HepG2 (cell line): Measurements from ENCODE around the gene NATD1. TPM values are rescaled to one million over a fixed set of nuclear protein-coding genes. Genes with fewer than 3 reads are reported as not detected.
A peak's percentile ranks its signal among the peaks of the same experiment; 100 is the strongest.

ENCODE experiments used
- ATAC-seq: fragments of 200-7000 bp; cut with Tn5 transposase; 3 replicates; pipeline ENCODE4 v1.9.1; 2020; ENCODE audit warnings: mild to moderate bottlenecking, moderate library complexity
- BruUV-seq: library from RNA; stranded (reverse); fragments of 400-500 nt; replicated peaks from 2 replicates; lab custom pipeline; 2021; lab: Mats Ljungman, UMichigan
- CTCF ChIA-PET: fragments of 300-600 bp; formaldehyde crosslinking; extraction: SDS; loops from one replicate; lab custom pipeline; 2021; ENCODE audit warnings: low total read pairs, inconsistent platforms, low intra/inter-chr PET ratio; lab: Yijun Ruan, JAX
- POLR2A ChIA-PET: fragments of 350-600 bp; sonication (Branson Sonifier 250); formaldehyde crosslinking; loops from one replicate; lab custom pipeline; 2020; ENCODE audit warnings: antibody characterized with exemption, inconsistent platforms; lab: Yijun Ruan, JAX
- DNase-seq: peaks from one replicate; pipeline ENCODE4 v3.0.0-alpha.2; 2015; ENCODE audit warnings: low spot score
- FAIRE-seq: peaks from 3 replicates; lab custom pipeline; 2011; peaks lifted over from hg19 to GRCh38; lab: Jason Lieb, UNC
- H2AFZ ChIP-seq: one replicate; pipeline ENCODE4 v1.6.1; 2011; ENCODE audit warnings: low read length, inconsistent platforms
- H3K27ac ChIP-seq: fragments of 300-600 bp; 3 replicates; pipeline ENCODE4 v1.8.0; 2011; ENCODE audit warnings: mixed run types, mild to moderate bottlenecking, mixed read lengths, low read length, inconsistent platforms; ENCODE audit not compliant: insufficient read depth; ENCODE audit errors: extremely low read length
- H3K27me3 ChIP-seq, 2 experiments: fragments of 200-600 bp in 1 of 2; 2 replicates in 1 of 2; 3 replicates in 1 of 2; pipeline versions ENCODE4 v1.6.0 to v1.8.0; 2011; ENCODE audit warnings: low read length in 2 of 2, mild to moderate bottlenecking in 2 of 2, moderate library complexity in 2 of 2, inconsistent platforms in 1 of 2; ENCODE audit not compliant: insufficient read depth in 2 of 2, control insufficient read depth in 1 of 2
- H3K36me3 ChIP-seq, 2 experiments: fragments of 200-600 bp in 1 of 2; replicated peaks in 1 of 2; 2 replicates in 1 of 2; 3 replicates in 1 of 2; pipeline versions ENCODE4 v1.5.1 to v1.8.0; 2011; ENCODE audit warnings: low read length in 2 of 2, inconsistent platforms in 1 of 2; ENCODE audit not compliant: insufficient read depth in 2 of 2, control insufficient read depth in 1 of 2
- H3K4me1 ChIP-seq: 2 replicates; pipeline ENCODE4 v1.5.1; 2012; ENCODE audit warnings: low read length, inconsistent platforms; ENCODE audit not compliant: insufficient read depth
- H3K4me2 ChIP-seq: 2 replicates; pipeline ENCODE4 v1.6.0; 2011; ENCODE audit warnings: low read depth, low read length, inconsistent platforms
- H3K4me3 ChIP-seq, 3 experiments: fragments of 200-600 bp in 1 of 3; sonication (generic), shearing (Covaris generic) in 1 of 3; replicated peaks in 1 of 3; 2 replicates each; pipeline ENCODE4 v1.5.1; 2011 to 2016; ENCODE audit warnings: low read length in 3 of 3, inconsistent platforms in 2 of 3, low read depth in 2 of 3, mild to moderate bottlenecking in 2 of 3, control low read depth in 1 of 3, mixed read lengths in 1 of 3; ENCODE audit not compliant: insufficient read depth in 1 of 3
- H3K79me2 ChIP-seq: one replicate; pipeline ENCODE4 v1.6.1; 2011; ENCODE audit warnings: low read length, inconsistent platforms; ENCODE audit not compliant: insufficient read depth
- H3K9ac ChIP-seq: 2 replicates; pipeline ENCODE4 v1.6.0; 2011; ENCODE audit warnings: mild to moderate bottlenecking, low read depth, low read length, inconsistent platforms; ENCODE audit not compliant: insufficient read depth
- H3K9me3 ChIP-seq: 2 replicates; pipeline ENCODE4 v1.5.1; 2012; ENCODE audit warnings: mild to moderate bottlenecking, low read length
- H4K20me1 ChIP-seq: 2 replicates; pipeline ENCODE4 v1.6.0; 2011; ENCODE audit warnings: inconsistent platforms, mild to moderate bottlenecking, low read length, moderate library complexity; ENCODE audit not compliant: insufficient read depth
- ADNP ChIP-seq: sonication (generic); formaldehyde crosslinking; IDR thresholded peaks from 2 replicates; pipeline ENCODE4 v1.4.0; 2020; ENCODE audit warnings: missing genetic modification reagents
- AGO2 ChIP-seq: fragments of 200-400 bp; formaldehyde crosslinking; optimal IDR thresholded peaks from 2 replicates; pipeline ENCODE3; 2017; ENCODE audit warnings: mild to moderate bottlenecking, low read depth, low read length, moderate library complexity
- EED ChIP-seq: sonication (generic); formaldehyde crosslinking; IDR thresholded peaks from 2 replicates; pipeline ENCODE4 v1.5.0; 2020; ENCODE audit warnings: mild to moderate bottlenecking, missing genetic modification reagents
- FOXP4 ChIP-seq: sonication (generic); formaldehyde crosslinking; IDR thresholded peaks from 2 replicates; pipeline ENCODE4 v1.4.0; 2020; ENCODE audit warnings: missing genetic modification reagents
- TERF1 ChIP-seq: sonication (generic); formaldehyde crosslinking; IDR thresholded peaks from 2 replicates; pipeline ENCODE4 v1.8.0; 2022; ENCODE audit warnings: mild to moderate bottlenecking, missing genetic modification reagents, moderate library complexity
- U2AF2 ChIP-seq: fragments of 200-400 bp; formaldehyde crosslinking; IDR thresholded peaks from 2 replicates; pipeline ENCODE4 v1.6.1; 2017; ENCODE audit warnings: low read depth, mild to moderate bottlenecking, low read length
- ZHX2 ChIP-seq, 2 experiments: sonication (generic) in 1 of 2; formaldehyde crosslinking in 1 of 2; IDR thresholded peaks; 2 replicates each; pipeline versions ENCODE4 v1.6.1 to v1.9.0; 2014 to 2022; ENCODE audit warnings: antibody characterized with exemption in 1 of 2, borderline replicate concordance in 1 of 2, inconsistent platforms in 1 of 2, low read depth in 1 of 2, missing genetic modification reagents in 1 of 2
- ZMYM3 ChIP-seq: sonication (generic); formaldehyde crosslinking; IDR thresholded peaks from 2 replicates; pipeline ENCODE4 v1.5.1; 2020; ENCODE audit warnings: mild to moderate bottlenecking, missing genetic modification reagents
- ZNF768 ChIP-seq: sonication (generic); formaldehyde crosslinking; IDR thresholded peaks from 2 replicates; pipeline ENCODE4 v1.4.0; 2020; ENCODE audit warnings: missing genetic modification reagents
- WGBS: methylation state at CpG from one replicate; pipeline ENCODE4 v1.1.6; 2017; ENCODE audit warnings: low lambda C conversion rate; 5-methylcytosine and 5-hydroxymethylcytosine counted together
- in situ Hi-C: cut with HindIII; loops from 2 replicates; pipeline ENCODE4 v1.10.0; 2017; ENCODE audit warnings: low pct_unique_long_range_greater_than_20kb; ENCODE audit not compliant: extremely low pct_ligation_motif_present
- intact Hi-C: fragments of 100-400 bp; cut with micrococcal nuclease; formaldehyde crosslinking; loops from one replicate; pipeline ENCODE4 v1.10.0; 2022; ENCODE audit not compliant: unreplicated experiment
- polyA plus RNA-seq, 8 experiments: library from polyadenylated mRNA; depleted of rRNA in 3 of 8; stranded (reverse) in 7 of 8; unstranded in 1 of 8; fragments of >200 nt; fragmentation: Illumina TruSeq in 4 of 8; extraction: Trizol in 4 of 8; gene quantifications; 2 replicates each; pipeline versions ENCODE4 v1.2.1 to v1.2.3, GENCODE V29; 2011 to 2016; ENCODE audit warnings: low read depth in 4 of 8, missing spikeins in 1 of 8, mixed read lengths in 1 of 8; ENCODE audit not compliant: insufficient read depth in 1 of 8
- total RNA-seq, 5 experiments: library from RNA; depleted of rRNA; stranded (reverse); fragments of >200 nt; fragmentation: Illumina TruSeq; extraction: Trizol; gene quantifications; 2 replicates each; pipeline ENCODE4 v1.2.3, GENCODE V29; 2016; ENCODE audit warnings: low read depth in 1 of 5
- TF ChIP-seq, protein P1 (sequence below): sonication (generic); formaldehyde crosslinking; IDR thresholded peaks from 2 replicates; pipeline ENCODE4 v1.8.1; 2023; ENCODE audit warnings: missing genetic modification reagents, mild to moderate bottlenecking, borderline replicate concordance
- TF ChIP-seq, protein P2 (sequence below): sonication (generic); formaldehyde crosslinking; IDR thresholded peaks from 2 replicates; pipeline ENCODE4 v1.8.0; 2022; ENCODE audit warnings: mild to moderate bottlenecking, missing genetic modification reagents, borderline replicate concordance

NATD1 gene
- total and polyA plus RNA-seq, 2 of the 13 experiments (the other 11 are each of a cell fraction or from before 2014, with no cell fraction given) = 0.31 to 2.3 TPM

- H3K4me2 ChIP-seq = no peak overlapping the region
- WGBS = 60% methylated on average over 21 of the region's 22 CpGs
- H3K9me3 ChIP-seq = no peaks in the 10 kb centered on the region
- FAIRE-seq (no peak), ATAC-seq (no peak), DNase-seq (no peak)
- intact Hi-C loops = no loop called here
- H2AFZ ChIP-seq = no peak overlapping the region
- H3K27ac ChIP-seq = no peak overlapping the region
- no peaks in the 10 kb centered on the region for H3K27me3 ChIP-seq
- H3K4me1 ChIP-seq = no peaks in the 10 kb centered on the region
- ChIA-PET POLR2A (no interaction called here), CTCF (no interaction called here)
- H3K9ac ChIP-seq = no peak overlapping the region
- peaks cover 54% of the 10 kb centered on the region; the same call in 1 of the 2 replicates for H4K20me1 ChIP-seq
- no TSS peak for BruUV-seq
- H3K36me3 ChIP-seq = peaks cover 23 to 63% of the 10 kb centered on the region in 2 experiments
- peaks cover 50% of the 10 kb centered on the region for H3K79me2 ChIP-seq
- in situ Hi-C loops = no loop called here
- H3K4me3 ChIP-seq = no peak overlapping the region
- TF ChIP-seq, protein P1, sequence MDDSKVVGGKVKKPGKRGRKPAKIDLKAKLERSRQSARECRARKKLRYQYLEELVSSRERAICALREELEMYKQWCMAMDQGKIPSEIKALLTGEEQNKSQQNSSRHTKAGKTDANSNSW (CRISPR knock-in tag) = no peak
- TF ChIP-seq EED (CRISPR knock-in tag) = no peak
- TF ChIP-seq, protein P2, sequence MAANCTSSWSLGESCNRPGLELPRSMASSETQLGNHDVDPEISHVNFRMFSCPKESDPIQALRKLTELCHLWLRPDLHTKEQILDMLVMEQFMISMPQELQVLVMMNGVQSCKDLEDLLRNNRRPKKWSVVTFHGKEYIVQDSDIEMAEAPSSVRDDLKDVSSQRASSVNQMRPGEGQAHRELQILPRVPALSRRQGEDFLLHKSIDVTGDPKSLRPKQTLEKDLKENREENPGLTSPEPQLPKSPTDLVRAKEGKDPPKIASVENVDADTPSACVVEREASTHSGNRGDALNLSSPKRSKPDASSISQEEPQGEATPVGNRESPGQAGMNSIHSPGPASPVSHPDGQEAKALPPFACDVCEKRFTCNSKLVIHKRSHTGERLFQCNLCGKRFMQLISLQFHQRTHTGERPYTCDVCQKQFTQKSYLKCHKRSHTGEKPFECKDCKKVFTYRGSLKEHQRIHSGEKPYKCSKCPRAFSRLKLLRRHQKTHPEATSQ (CRISPR knock-in tag) = no peak
- TF ChIP-seq ZMYM3 (CRISPR knock-in tag) = peak; percentile 55
- TF ChIP-seq ZNF768 = peak; percentile 98
- TF ChIP-seq ADNP (CRISPR knock-in tag) = 0 out of 2 replicates have a peak, but pooled peaks have one; percentile 14
- peak; percentile 43 for TF ChIP-seq AGO2
- TF ChIP-seq ZHX2 (IDR thresholded peaks at IDR 0.05; ENCODE audit: low read depth) = no peak
- no peak for TF ChIP-seq ZHX2 (CRISPR knock-in tag; IDR thresholded peaks at IDR 0.05; ENCODE audit: borderline replicate concordance)
- TF ChIP-seq FOXP4 (CRISPR knock-in tag) = no peak
- no peak for TF ChIP-seq U2AF2
- TF ChIP-seq TERF1 (CRISPR knock-in tag) = no peak
Measured at GRCh38 chr17:21296097-21297025, 43.2 kb upstream of the NATD1 start.
